ENCODE measurements around the gene MRAS.

Gene MRAS

DNA sequence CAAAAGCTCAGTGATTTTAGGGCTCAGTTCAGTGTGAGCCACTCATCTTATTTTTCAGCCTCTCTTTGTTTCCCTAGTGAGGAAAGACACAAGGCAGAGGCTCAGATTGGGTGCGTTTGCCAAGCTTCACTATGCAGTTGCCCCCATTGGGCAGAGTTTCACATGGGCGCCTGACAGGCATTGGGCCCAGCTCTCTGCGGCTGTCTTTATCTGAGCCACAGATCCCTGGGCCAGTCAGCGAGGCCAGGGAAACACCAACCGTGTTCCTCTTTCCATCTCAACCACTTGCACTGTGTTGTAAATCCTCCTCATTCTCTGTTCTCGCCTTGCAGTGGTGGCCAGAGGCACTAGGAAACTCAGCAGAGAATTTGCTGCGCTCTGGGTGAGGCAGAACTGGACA, 96.9 kb downstream of the MRAS start:
- no peak for DNase-seq (ENCODE audit: extremely low read depth, low read depth)

DNA sequence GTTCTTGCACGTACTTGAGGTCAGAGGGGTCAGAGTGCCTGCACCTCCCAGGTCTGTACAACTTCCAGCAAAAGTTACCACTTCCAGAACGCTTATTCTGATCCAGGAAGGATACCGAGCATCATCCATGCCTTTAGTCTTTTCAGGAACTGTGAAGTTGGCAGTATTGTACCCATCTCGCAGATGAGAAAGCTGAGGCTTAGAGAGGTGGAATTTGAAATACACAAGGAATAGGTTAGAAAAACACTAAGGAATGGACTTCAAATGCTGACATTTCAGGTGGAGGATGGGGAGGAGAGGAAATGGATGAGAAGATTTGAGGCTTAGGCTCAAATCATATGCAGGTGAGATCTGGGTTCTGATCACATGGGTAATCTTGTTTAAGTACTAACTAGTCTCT, 97.3 kb downstream of the MRAS start:
- TF ChIP-seq, protein P1, sequence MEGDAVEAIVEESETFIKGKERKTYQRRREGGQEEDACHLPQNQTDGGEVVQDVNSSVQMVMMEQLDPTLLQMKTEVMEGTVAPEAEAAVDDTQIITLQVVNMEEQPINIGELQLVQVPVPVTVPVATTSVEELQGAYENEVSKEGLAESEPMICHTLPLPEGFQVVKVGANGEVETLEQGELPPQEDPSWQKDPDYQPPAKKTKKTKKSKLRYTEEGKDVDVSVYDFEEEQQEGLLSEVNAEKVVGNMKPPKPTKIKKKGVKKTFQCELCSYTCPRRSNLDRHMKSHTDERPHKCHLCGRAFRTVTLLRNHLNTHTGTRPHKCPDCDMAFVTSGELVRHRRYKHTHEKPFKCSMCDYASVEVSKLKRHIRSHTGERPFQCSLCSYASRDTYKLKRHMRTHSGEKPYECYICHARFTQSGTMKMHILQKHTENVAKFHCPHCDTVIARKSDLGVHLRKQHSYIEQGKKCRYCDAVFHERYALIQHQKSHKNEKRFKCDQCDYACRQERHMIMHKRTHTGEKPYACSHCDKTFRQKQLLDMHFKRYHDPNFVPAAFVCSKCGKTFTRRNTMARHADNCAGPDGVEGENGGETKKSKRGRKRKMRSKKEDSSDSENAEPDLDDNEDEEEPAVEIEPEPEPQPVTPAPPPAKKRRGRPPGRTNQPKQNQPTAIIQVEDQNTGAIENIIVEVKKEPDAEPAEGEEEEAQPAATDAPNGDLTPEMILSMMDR (IDR thresholded peaks at IDR 0.05; ENCODE audit: low read depth, low read length): no peak

More for the DNA sequence above, 96.9 kb downstream of the MRAS start:
- TF ChIP-seq, protein P1 (IDR thresholded peaks at IDR 0.05; ENCODE audit: low read depth, low read length): no peak

DNA sequence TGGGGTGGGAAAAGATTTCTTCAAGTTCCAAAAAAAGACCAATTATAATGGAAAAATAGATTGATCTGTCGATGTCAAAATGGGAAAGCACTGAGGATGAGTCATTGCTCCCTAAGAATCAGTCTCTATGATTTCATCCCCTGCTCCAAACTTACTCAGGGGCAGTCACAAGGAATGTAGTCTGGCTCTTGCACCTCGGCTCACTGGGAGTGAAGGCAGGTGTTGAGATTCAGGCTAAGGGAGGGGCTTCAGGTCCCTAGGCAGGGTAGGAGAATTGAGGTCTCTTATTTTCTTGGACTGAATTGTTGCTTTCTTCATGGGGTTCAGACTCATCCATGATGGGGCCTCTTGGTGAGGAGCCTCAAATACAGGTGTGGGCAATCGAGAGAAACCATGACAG, 100.3 kb downstream of the MRAS start:
- TF ChIP-seq, protein P1 (IDR thresholded peaks at IDR 0.05; ENCODE audit: low read depth, low read length): no peak
- no peak for DNase-seq (ENCODE audit: extremely low read depth, low read depth)

More for the DNA sequence above, 97.3 kb downstream of the MRAS start:
- no peak for DNase-seq (ENCODE audit: extremely low read depth, low read depth)

DNA sequence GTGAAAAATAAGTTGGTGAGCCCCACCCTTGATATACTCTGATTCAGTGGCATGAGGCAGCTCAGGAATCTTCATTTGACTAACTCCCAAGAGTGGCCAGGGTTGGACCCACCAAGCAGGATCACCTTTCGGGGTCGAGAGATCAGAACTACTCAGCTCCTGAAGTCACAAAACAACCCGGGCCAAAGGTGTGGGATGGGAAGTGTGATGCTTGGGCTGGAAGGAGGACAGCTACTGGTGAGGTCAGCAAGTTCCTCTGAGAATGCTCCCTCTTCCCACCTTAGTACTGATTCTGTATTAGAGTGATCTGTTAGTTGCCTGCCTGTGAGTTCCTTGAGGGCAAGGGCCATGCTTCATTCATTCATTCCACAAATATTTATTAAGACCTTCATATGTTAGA, 101.1 kb downstream of the MRAS start:
- TF ChIP-seq, protein P1 (IDR thresholded peaks at IDR 0.05; ENCODE audit: low read depth, low read length): no peak
- DNase-seq (ENCODE audit: extremely low read depth, low read depth): no peak

DNA sequence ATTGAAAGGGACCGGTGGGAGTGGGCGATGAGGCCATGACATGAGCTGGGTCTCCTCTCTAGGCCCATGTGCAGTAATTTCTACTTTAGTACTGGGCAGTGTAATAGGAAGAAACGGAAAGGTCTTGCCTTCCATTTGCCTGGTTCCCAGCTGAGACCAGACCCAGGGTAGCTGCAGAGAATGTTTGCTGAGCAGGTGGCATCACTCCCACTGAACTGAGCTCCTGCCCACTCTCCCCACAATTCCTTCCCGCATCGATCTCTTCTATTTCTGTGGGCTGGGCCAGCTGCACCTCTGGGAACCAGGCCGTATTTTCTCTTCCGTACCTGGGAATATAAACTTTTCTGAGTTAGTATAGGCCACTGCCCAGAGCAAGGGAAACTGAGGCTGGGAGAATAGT, 101.8 kb downstream of the MRAS start:
- no peak for DNase-seq (ENCODE audit: extremely low read depth, low read depth)
- TF ChIP-seq, protein P1 (IDR thresholded peaks at IDR 0.05; ENCODE audit: low read depth, low read length): no peak

DNA sequence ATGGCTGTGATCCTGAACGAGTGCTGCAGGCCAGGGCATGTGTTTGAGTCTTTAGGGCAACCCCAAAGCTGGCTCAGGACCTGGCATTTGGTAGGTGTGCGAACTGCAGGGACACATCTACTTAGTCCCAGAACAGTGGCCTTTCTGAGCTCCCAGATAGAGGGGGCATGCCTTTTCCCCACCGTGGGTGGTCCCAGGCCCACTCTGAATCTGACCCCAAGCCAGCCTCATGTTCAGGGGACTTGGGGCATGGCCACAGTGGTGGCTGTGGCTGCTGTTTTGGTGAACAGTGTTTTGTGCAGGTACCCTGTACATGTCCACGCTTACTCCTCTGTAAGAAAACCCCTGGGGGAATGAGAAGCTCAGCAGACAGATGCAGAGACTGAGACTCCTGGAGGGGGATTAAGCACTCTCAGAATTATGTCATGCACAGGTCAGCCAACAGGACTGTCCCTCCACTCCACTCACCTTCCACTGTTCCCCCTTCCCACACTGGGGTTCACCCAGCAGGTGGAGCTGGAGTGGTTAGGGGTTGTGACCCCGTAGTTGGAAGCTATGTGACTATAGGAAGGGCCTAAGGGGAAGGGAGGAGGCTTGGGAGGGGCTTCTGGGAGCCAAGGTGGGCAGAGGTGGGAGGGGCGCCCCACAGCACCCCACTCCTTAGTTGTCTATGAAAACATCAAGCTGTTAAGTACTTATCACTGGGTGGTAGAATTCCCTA, 102.5 kb downstream of the MRAS start:
- TF ChIP-seq, protein P1 (IDR thresholded peaks at IDR 0.05; ENCODE audit: low read depth, low read length): no peak
- no peak for DNase-seq (ENCODE audit: extremely low read depth, low read depth)

DNA sequence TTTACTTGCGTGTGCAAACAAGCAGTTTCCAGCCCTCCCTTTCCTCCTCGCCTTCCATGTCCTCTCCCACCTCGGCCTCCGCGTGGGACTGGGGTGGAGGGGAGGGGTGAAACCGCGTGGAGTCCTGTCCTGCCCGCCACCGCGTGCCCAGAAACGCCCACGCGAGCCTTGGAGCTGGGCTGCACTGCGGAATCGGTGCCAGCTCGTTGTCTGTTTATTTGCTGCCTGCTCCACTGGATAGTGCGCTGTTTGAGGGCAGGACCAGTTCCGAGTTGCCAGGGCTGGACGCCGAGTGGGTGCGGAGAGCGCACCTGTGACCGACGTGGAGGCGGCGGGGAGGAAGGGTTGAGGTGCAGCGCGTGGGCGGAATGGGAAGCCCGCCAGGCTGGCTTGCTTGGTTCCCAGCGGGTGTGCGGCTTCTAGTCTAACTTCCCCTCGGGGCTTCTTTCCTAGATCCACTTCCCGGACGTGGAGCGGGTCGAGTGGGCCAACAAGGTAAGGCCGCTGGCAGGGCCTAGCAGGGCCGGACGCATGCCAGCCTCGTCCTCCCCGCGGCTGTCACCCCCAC, 103.3 kb downstream of the MRAS start:
- DNase-seq (ENCODE audit: extremely low read depth, low read depth): no peak
- TF ChIP-seq, protein P1 (IDR thresholded peaks at IDR 0.05; ENCODE audit: low read depth, low read length): no peak
